Motor neuron (in vitro differentiated cells): ENCODE results near the gene AP1G1. TPM values are rescaled to one million over a fixed set of nuclear protein-coding genes. Genes with fewer than 3 reads are reported as not detected.

Experiments
- ATAC-seq, 8 experiments: fragments of 200-7000 bp; cut with Tn5 transposase; replicated peaks in 6 of 8; 2 replicates each; pipeline ENCODE4 v1.8.0; 2021; ENCODE audit warnings: mild to moderate bottlenecking in 8 of 8, moderate library complexity in 8 of 8
- H3K27ac ChIP-seq, 2 donors: fragments of 250-450 bp; sonication (Bioruptor Pico); 2 replicates each; pipeline ENCODE4 v1.9.0; 2021; ENCODE audit warnings: antibody characterized with exemption in 2 of 2, mild to moderate bottlenecking in 2 of 2, moderate library complexity in 1 of 2
- H3K4me1 ChIP-seq, 2 donors: fragments of 250-450 bp; sonication (Bioruptor Pico); replicated peaks in 1 of 2; 2 replicates each; pipeline ENCODE4 v1.6.1; 2021; ENCODE audit warnings: antibody characterized with exemption in 2 of 2, mild to moderate bottlenecking in 2 of 2, moderate library complexity in 1 of 2
- H3K4me3 ChIP-seq, 5 donors: fragments of 250-450 bp; sonication (Bioruptor Pico); 2 replicates each; pipeline ENCODE4 v1.9.0; 2021; ENCODE audit warnings: antibody characterized with exemption in 5 of 5, mild to moderate bottlenecking in 5 of 5, moderate library complexity in 4 of 5
- WGBS, 10 experiments: fragments of 450-650 bp; shearing (Covaris generic); methylation state at CpG; one replicate each; pipeline ENCODE4 v1.0.0; 2022; 5-methylcytosine and 5-hydroxymethylcytosine counted together
- in situ Hi-C, 9 experiments: fragments of 400-800 bp; cut with MboI; loops; one replicate each; pipeline ENCODE4 v1.15.0; 2021; ENCODE audit warnings: low sequenced_read_pairs in 9 of 9, low pct_unique_long_range_greater_than_20kb in 2 of 9; ENCODE audit not compliant: unreplicated experiment in 9 of 9
- total RNA-seq, 8 experiments: library from RNA; unstranded; fragments of 300-600 nt; gene quantifications; 2 replicates each; pipeline versions ENCODE4 v1.2.3 to v1.2.4, GENCODE V29; 2022

The AP1G1 gene
- 10 to 100 TPM; 40.1 to 78.0 (median 63.4) TPM for total RNA-seq

GRCh38 chr16:71808593-71809459 lies at the start of gene AP1G1:
AP1G1 (minus strand) TSS chr16:71808834; CDS start chr16:71789479, 19,355 bp downstream.
- ATAC-seq = peak; percentile 90 to 99 (median 96)
- Histone ChIP-seq H3K4me3 (peak within 1 kb of the TSS; percentile 50 to 99 (median 90)), H3K27ac (peak within 1 kb of the TSS; percentile 96 to 99), H3K4me1 (peaks cover 4 to 16% of the 10 kb centered on the region in 2 donors)
- WGBS, 10 experiments = 0% methylated on average over 4 to 26 of the region's 54 CpGs; no CpG with 5 or more reads in 5 of the 10 experiments
- in situ Hi-C loops = no loop called here

GRCh38 chr16:71855937-71856662 lies 47.5 kb upstream of the AP1G1 start:
- Histone ChIP-seq H3K4me1 (no peaks in the 10 kb centered on the region), H3K27ac (no peak overlapping the region), H3K4me3 (no peak overlapping the region)
- WGBS, 10 experiments = 66 to 100% (median 88%) methylated on average over 1 to 5 of the region's 5 CpGs; no CpG with 5 or more reads in 2 of the 10 experiments
- in situ Hi-C loops = no loop called here
- no peak for ATAC-seq

GRCh38 chr16:71854369-71854948 lies 45.8 kb upstream of the AP1G1 start:
- Histone ChIP-seq H3K4me1 (no peaks in the 10 kb centered on the region), H3K4me3 (no peak overlapping the region), H3K27ac (no peak overlapping the region)
- no peak for ATAC-seq
- in situ Hi-C loops = no loop called here
- 72 to 100% (median 95%) methylated on average over 1 to 4 of the region's 4 CpGs; no CpG with 5 or more reads in 1 of the 10 experiments for WGBS, 10 experiments

GRCh38 chr16:71853413-71853812 lies 44.8 kb upstream of the AP1G1 start:
- no peak for ATAC-seq
- Histone ChIP-seq H3K4me3 (no peak overlapping the region), H3K27ac (no peak overlapping the region), H3K4me1 (no peaks in the 10 kb centered on the region)
- in situ Hi-C loops = no loop called here
- 80 to 100% (median 100%) methylated on average over 1 to 3 of the region's 4 CpGs; no CpG with 5 or more reads in 4 of the 10 experiments for WGBS, 10 experiments

GRCh38 chr16:71852561-71852960 lies 43.9 kb upstream of the AP1G1 start:
- WGBS, 10 experiments = 80 to 100% methylated on average over 1 to 3 of the region's 4 CpGs; no CpG with 5 or more reads in 8 of the 10 experiments
- ATAC-seq = no peak
- in situ Hi-C loops = no loop called here
- no peak overlapping the region for H3K4me3 ChIP-seq
- H3K4me1 ChIP-seq = no peaks in the 10 kb centered on the region
- H3K27ac ChIP-seq = no peak overlapping the region

- Histone ChIP-seq H3K4me3 (no peak overlapping the region), H3K4me1 (peaks cover 0 to 3% of the 10 kb centered on the region in 2 donors), H3K27ac (no peak overlapping the region)
- peak in 3 of 8 experiments; percentile 64 to 85 (median 77) for ATAC-seq
- 83 to 90% methylated on average over 2 to 3 of the region's 3 CpGs; no CpG with 5 or more reads in 8 of the 10 experiments for WGBS, 10 experiments
- in situ Hi-C loops = no loop called here
Measured at GRCh38 chr16:71852158-71852557, 43.5 kb upstream of the AP1G1 start.

GRCh38 chr16:71851746-71852145 lies 43.1 kb upstream of the AP1G1 start:
- ATAC-seq = peak in 1 of 8 experiments; percentile 9
- H3K4me3 ChIP-seq = no peak overlapping the region
- in situ Hi-C loops = no loop called here
- H3K4me1 ChIP-seq = peaks cover 4 to 7% of the 10 kb centered on the region in 2 donors
- H3K27ac ChIP-seq = no peak overlapping the region
- WGBS, 10 experiments = 24 to 100% (median 100%) methylated on average over 1 to 5 of the region's 8 CpGs; no CpG with 5 or more reads in 7 of the 10 experiments

GRCh38 chr16:71848622-71849021 lies 40.0 kb upstream of the AP1G1 start:
- Histone ChIP-seq H3K4me3 (no peak overlapping the region), H3K27ac (no peak overlapping the region), H3K4me1 (peaks cover 4 to 7% of the 10 kb centered on the region in 2 donors)
- WGBS, 10 experiments = 63 to 100% (median 90%) methylated on average over 1 to 6 of the region's 6 CpGs
- no peak for ATAC-seq
- in situ Hi-C loops = no loop called here

GRCh38 chr16:71847096-71847495 lies 38.5 kb upstream of the AP1G1 start:
- ATAC-seq = no peak
- WGBS, 10 experiments = 40 to 82% (median 63%) methylated on average over 2 to 3 of the region's 3 CpGs; no CpG with 5 or more reads in 4 of the 10 experiments
- Histone ChIP-seq H3K4me3 (peak overlapping the region; percentile 74 to 94 (median 87)), H3K27ac (no peak overlapping the region), H3K4me1 (peaks cover 4 to 7% of the 10 kb centered on the region in 2 donors)
- in situ Hi-C loops = no loop called here

GRCh38 chr16:71846431-71846830 lies 37.8 kb upstream of the AP1G1 start:
- in situ Hi-C loops = no loop called here
- WGBS, 10 experiments = 0 to 4% (median 0%) methylated on average over 1 to 10 of the region's 20 CpGs; no CpG with 5 or more reads in 3 of the 10 experiments
- ATAC-seq = peak in 2 of 8 experiments; percentile 4
- Histone ChIP-seq H3K4me3 (peak overlapping the region; percentile 74 to 94 (median 87)), H3K4me1 (peaks cover 4 to 7% of the 10 kb centered on the region in 2 donors), H3K27ac (peak overlapping the region in 1 of 2 donors; percentile 53)

GRCh38 chr16:71845639-71846430 lies 37.2 kb upstream of the AP1G1 start, which contains the start of gene ATXN1L:
ATXN1L (plus strand) TSS chr16:71845976; CDS start chr16:71849741, 3,765 bp downstream.
- in situ Hi-C loops = no loop called here
- Histone ChIP-seq H3K27ac (peak within 1 kb of the TSS in 1 of 2 donors; percentile 53), H3K4me1 (peaks cover 4 to 7% of the 10 kb centered on the region in 2 donors), H3K4me3 (peak within 1 kb of the TSS; percentile 74 to 94 (median 87))
- ATAC-seq = peak; percentile 92 to 97 (median 96)
- 0 to 10% (median 0%) methylated on average over 2 to 14 of the region's 62 CpGs; no CpG with 5 or more reads in 5 of the 10 experiments for WGBS, 10 experiments

- in situ Hi-C loops = no loop called here
- WGBS, 10 experiments = 14 to 79% (median 61%) methylated on average over 1 to 2 of the region's 2 CpGs; no CpG with 5 or more reads in 2 of the 10 experiments
- Histone ChIP-seq H3K4me3 (no peak overlapping the region), H3K27ac (no peak overlapping the region), H3K4me1 (peaks cover 4 to 7% of the 10 kb centered on the region in 2 donors)
- no peak for ATAC-seq
Measured at GRCh38 chr16:71843572-71843971, 34.9 kb upstream of the AP1G1 start.
